Activated naive CD8-positive, alpha-beta T cell (primary cell): ENCODE results near the gene ARHGAP1.
"Not testable (repeated sequence)": the region's sequence is repeated elsewhere in the genome, so short reads cannot be mapped to it uniquely, and the experiment has no call there.

Source experiments
- H3K27ac Mint-ChIP-seq: one replicate; pipeline ENCODE4 v1.8.0; 2021; ENCODE audit warnings: mixed read lengths
- H3K27me3 Mint-ChIP-seq: one replicate; pipeline ENCODE4 v1.8.0; 2021; ENCODE audit warnings: mixed read lengths
- H3K36me3 Mint-ChIP-seq: one replicate; pipeline ENCODE4 v1.8.0; 2021; ENCODE audit warnings: mixed read lengths
- H3K4me1 Mint-ChIP-seq: one replicate; pipeline ENCODE4 v1.8.0; 2021; ENCODE audit warnings: low read depth, mixed read lengths
- H3K4me3 Mint-ChIP-seq: one replicate; pipeline ENCODE4 v1.8.0; 2021; ENCODE audit warnings: mild to moderate bottlenecking, mixed read lengths
- H3K9me3 Mint-ChIP-seq: one replicate; pipeline ENCODE4 v1.8.0; 2021; ENCODE audit warnings: low read depth, mixed read lengths

ARHGAP1 gene

GRCh38 chr11:46675288-46675851 is 25.0 kb downstream of the ARHGAP1 start:
- Mint-ChIP-seq H3K4me3 (no peak overlapping the region), H3K9me3 (no peaks in the 10 kb centered on the region), H3K4me1 (peaks cover 70% of the 10 kb centered on the region), H3K27ac (peak overlapping the region; percentile 78), H3K27me3 (no peaks in the 10 kb centered on the region), H3K36me3 (peaks cover 6% of the 10 kb centered on the region)

DNA sequence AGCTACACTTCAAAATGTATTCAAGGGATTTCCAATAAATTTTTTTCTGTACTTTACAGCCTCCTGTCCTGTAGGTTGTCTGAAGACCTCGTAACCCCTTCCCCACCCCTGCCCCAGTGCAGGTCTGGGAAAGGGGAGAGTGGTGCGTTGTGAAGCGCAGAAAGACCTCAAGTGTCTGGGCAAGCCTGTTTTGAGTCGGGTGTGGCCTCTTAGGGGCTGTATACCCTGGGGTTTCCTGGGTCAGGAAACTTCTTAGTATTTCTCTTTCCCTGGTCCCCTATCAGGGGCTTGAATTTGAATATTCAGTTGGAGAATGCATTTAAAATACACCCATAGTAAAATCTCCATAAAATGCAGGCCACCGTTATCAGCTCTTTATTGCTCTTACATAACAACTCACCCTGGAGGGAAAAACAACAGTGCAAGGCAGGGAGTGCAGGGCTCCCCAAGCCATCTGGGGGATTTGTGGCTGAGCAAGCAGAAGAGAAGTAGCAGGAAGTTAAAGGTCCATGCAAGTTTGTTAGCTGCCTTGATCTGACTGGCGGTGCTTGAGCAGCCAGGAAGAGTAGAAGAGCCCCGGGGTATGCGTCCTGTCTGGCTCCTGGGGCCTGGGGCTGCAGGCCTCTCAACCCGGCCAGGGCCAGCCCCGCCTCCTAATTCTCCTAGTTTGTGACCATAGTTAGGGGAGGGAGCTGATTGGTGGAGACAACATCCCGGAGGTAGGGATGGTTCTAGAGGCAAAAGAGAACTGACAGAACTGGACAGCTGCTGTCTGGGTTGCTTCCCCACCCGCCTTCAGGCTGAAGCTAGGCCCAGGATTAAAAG is 25.7 kb downstream of the ARHGAP1 start:
- Mint-ChIP-seq H3K27me3 (no peaks in the 10 kb centered on the region), H3K27ac (peak overlapping the region; percentile 78), H3K4me1 (peaks cover 76% of the 10 kb centered on the region), H3K36me3 (peaks cover 6% of the 10 kb centered on the region), H3K4me3 (peak overlapping the region; percentile 12), H3K9me3 (no peaks in the 10 kb centered on the region)

- Mint-ChIP-seq H3K4me1 (peaks cover 83% of the 10 kb centered on the region), H3K9me3 (no peaks in the 10 kb centered on the region), H3K27ac (peak overlapping the region; percentile 78), H3K36me3 (peaks cover 6% of the 10 kb centered on the region), H3K27me3 (no peaks in the 10 kb centered on the region), H3K4me3 (no peak overlapping the region)
Observed at GRCh38 chr11:46673713-46674462, 26.5 kb downstream of the ARHGAP1 start.

GRCh38 chr11:46672381-46672839 is 28.0 kb downstream of the ARHGAP1 start:
- H3K27me3 Mint-ChIP-seq = no peaks in the 10 kb centered on the region
- H3K4me3 Mint-ChIP-seq = peak overlapping the region; percentile 27
- peaks cover 6% of the 10 kb centered on the region for H3K36me3 Mint-ChIP-seq
- no peaks in the 10 kb centered on the region for H3K9me3 Mint-ChIP-seq
- peaks cover 81% of the 10 kb centered on the region for H3K4me1 Mint-ChIP-seq
- H3K27ac Mint-ChIP-seq = peak overlapping the region; percentile 90

DNA sequence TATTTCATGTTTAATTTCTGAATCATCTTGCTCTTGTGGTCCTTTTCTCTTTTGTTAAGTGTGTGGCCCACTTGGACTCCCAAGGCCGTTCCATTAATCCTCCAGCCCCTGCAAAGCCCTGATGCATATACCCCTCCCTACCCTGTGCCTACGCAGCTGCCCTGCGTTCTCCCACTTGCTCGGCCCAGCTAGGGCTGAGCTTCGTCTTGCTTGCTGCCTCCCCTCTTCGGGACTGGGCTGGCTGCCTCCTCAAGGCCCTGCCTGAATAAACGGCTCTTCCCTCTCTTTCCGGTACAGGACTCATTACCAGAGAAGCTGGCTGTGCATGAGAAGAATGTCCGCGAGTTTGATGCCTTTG is 28.5 kb downstream of the ARHGAP1 start:
- peaks cover 4% of the 10 kb centered on the region for H3K36me3 Mint-ChIP-seq
- peaks cover 77% of the 10 kb centered on the region for H3K4me1 Mint-ChIP-seq
- no peaks in the 10 kb centered on the region for H3K27me3 Mint-ChIP-seq
- H3K27ac Mint-ChIP-seq = peak overlapping the region; percentile 90
- H3K9me3 Mint-ChIP-seq = no peaks in the 10 kb centered on the region
- H3K4me3 Mint-ChIP-seq = peak overlapping the region; percentile 27

- H3K27me3 Mint-ChIP-seq, H3K36me3 Mint-ChIP-seq, H3K9me3 Mint-ChIP-seq: not testable (repeated sequence)
- peak overlapping the region; percentile 74 for H3K4me3 Mint-ChIP-seq
- peak overlapping the region; percentile 90 for H3K27ac Mint-ChIP-seq
- peaks cover 64% of the 10 kb centered on the region for H3K4me1 Mint-ChIP-seq
Observed at GRCh38 chr11:46670521-46670920, 29.9 kb downstream of the ARHGAP1 start.

DNA sequence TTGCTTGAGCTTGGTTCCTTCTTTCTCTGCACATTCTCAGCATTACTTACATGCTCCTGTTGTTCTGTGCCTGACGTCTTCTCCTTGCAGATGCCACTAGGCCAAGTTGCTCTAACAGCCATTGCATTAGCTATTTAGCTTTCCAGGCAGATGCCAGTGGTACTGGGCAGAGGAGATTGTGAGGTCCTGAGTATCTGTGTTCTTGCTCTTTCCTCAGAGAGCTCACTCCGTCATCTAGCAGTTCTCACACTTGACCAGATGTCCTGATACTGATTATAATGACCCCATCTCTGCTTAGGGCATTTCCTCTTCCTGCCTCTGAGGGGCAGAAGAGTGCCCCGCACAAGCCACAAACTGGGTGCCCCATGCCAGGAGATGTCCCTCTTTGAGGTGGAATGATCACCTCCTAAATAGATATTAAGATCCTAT is 30.7 kb downstream of the ARHGAP1 start:
- H3K4me3 Mint-ChIP-seq = no peak overlapping the region
- H3K27ac Mint-ChIP-seq = peak overlapping the region; percentile 61
- no peaks in the 10 kb centered on the region for H3K27me3 Mint-ChIP-seq
- no peaks in the 10 kb centered on the region for H3K9me3 Mint-ChIP-seq
- H3K36me3 Mint-ChIP-seq = peaks cover 4% of the 10 kb centered on the region
- H3K4me1 Mint-ChIP-seq = peaks cover 57% of the 10 kb centered on the region

GRCh38 chr11:46668480-46669085 is 31.8 kb downstream of the ARHGAP1 start:
- H3K4me1 Mint-ChIP-seq = peaks cover 45% of the 10 kb centered on the region
- peak overlapping the region; percentile 22 for H3K27ac Mint-ChIP-seq
- H3K36me3 Mint-ChIP-seq = peaks cover 4% of the 10 kb centered on the region

DNA sequence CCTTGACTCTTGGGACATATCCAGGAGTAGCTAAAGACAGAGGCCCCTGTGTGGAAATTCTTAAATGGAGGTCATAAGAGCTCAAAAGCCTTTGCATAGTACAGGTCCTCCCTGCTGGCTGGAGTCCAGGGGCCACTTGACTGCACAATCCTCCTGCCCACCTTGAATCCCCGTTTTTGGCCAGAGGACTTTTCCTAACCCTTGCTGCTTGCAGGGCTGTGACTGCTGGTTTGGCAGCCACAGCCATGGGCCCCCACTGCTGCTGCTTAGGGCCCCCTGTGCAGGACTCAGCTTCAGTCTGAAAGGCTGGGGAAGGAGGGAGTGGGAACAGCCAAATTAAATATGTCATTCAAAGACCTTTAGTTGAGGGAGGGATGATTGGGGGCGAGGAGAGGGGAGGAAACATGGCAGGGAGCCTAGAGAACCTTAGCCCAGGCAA is 33.4 kb downstream of the ARHGAP1 start:
- Mint-ChIP-seq H3K4me1 (peaks cover 31% of the 10 kb centered on the region), H3K27me3 (no peaks in the 10 kb centered on the region), H3K4me3 (no peak overlapping the region), H3K27ac (no peak overlapping the region), H3K36me3 (no peaks in the 10 kb centered on the region), H3K9me3 (no peaks in the 10 kb centered on the region)

More at GRCh38 chr11:46668480-46669085, 31.8 kb downstream of the ARHGAP1 start:
- Mint-ChIP-seq H3K27me3 (no peaks in the 10 kb centered on the region), H3K9me3 (no peaks in the 10 kb centered on the region), H3K4me3 (no peak overlapping the region)

DNA sequence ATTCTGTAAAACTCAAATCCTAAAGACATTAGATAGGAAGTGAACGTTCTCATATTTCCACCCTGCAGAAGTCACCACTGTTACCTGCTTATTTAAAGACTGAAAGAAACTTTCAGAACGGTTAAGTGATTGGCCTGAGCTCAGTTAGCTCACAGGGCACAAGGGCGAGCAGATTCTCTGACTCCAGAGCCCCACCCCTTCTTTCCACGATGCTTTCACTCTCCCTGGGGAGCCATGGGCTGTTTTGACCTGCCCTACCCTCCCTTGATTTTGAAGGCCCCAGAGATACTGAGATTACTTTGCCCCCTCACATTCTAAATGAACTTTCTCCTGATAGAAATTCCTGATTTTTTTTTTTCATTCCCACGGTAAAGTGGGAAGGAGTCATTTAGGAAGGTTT is 33.9 kb downstream of the ARHGAP1 start:
- Mint-ChIP-seq H3K36me3 (no peaks in the 10 kb centered on the region), H3K4me3 (no peak overlapping the region), H3K27ac (peak overlapping the region; percentile 3), H3K27me3 (no peaks in the 10 kb centered on the region), H3K4me1 (peaks cover 25% of the 10 kb centered on the region), H3K9me3 (no peaks in the 10 kb centered on the region)

- H3K4me1 Mint-ChIP-seq = peaks cover 14% of the 10 kb centered on the region
- H3K9me3 Mint-ChIP-seq = no peaks in the 10 kb centered on the region
- H3K27me3 Mint-ChIP-seq = no peaks in the 10 kb centered on the region
- H3K4me3 Mint-ChIP-seq = no peak overlapping the region
- no peaks in the 10 kb centered on the region for H3K36me3 Mint-ChIP-seq
- H3K27ac Mint-ChIP-seq = no peak overlapping the region
Observed at GRCh38 chr11:46665356-46665755, 35.1 kb downstream of the ARHGAP1 start.

GRCh38 chr11:46664612-46665011 is 35.8 kb downstream of the ARHGAP1 start:
- H3K27ac Mint-ChIP-seq = peak overlapping the region; percentile 41
- H3K27me3 Mint-ChIP-seq = no peaks in the 10 kb centered on the region
- no peak overlapping the region for H3K4me3 Mint-ChIP-seq
- no peaks in the 10 kb centered on the region for H3K36me3 Mint-ChIP-seq
- peaks cover 9% of the 10 kb centered on the region for H3K4me1 Mint-ChIP-seq
- H3K9me3 Mint-ChIP-seq = no peaks in the 10 kb centered on the region

DNA sequence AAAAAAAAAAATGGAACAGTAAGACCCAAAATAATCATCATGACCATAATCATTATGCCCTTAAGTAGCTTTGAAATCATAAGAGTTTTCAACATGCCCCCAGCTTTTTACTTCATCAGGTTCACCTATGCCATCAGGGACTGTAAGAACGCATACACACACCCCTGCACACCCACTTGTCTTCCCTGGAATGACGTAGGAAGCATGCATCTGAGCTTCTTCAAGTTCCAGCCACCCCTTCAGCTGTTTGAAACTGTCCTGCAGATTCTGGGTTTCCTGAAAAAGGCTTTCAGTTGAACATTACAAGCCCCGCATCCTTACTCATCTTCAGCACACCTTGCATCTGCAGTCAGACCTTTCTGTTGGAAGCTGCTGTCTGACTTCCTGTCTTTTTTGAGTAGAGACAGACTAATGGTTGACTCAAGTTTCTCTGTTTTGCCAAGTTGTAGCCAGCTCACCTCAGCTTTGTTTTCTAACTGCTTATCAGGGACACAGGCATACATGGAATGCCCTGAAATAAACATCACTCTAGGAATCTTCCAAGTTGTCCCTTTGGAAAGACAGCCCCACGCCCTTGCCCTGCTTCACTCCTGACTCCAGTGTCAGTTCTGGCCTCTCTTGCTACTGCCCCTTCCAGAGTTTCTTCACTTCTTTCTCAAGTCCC is 37.0 kb downstream of the ARHGAP1 start:
- no peaks in the 10 kb centered on the region for H3K27me3 Mint-ChIP-seq
- no peaks in the 10 kb centered on the region for H3K9me3 Mint-ChIP-seq
- H3K27ac Mint-ChIP-seq = peak overlapping the region; percentile 41
- H3K4me1 Mint-ChIP-seq = no peaks in the 10 kb centered on the region
- no peaks in the 10 kb centered on the region for H3K36me3 Mint-ChIP-seq
- no peak overlapping the region for H3K4me3 Mint-ChIP-seq

DNA sequence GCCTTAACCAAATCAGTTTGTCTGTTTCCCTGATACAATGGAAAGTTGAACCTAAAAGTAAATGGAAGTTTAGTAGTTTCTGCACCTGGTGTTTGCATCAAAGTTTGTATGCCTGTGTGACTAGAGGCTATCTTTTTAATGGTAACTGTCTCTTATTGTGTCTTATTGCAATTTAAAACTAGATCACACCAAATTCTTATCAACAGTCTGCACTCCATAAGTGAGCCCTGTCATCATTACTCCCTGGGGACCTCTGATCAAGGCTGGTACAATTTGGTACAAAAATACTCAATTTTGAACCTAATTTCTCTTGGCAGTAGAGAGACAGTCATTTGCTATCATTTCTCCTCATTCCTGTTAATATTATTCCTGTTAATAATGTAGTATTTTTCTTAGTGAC is 38.1 kb downstream of the ARHGAP1 start:
- Mint-ChIP-seq H3K4me3 (no peak overlapping the region), H3K9me3 (no peaks in the 10 kb centered on the region), H3K4me1 (no peaks in the 10 kb centered on the region), H3K27ac (peak overlapping the region; percentile 6), H3K27me3 (no peaks in the 10 kb centered on the region), H3K36me3 (no peaks in the 10 kb centered on the region)
